GM23338 (cell line): ENCODE measurements around the gene S100B. TPM values are rescaled to one million over a fixed set of nuclear protein-coding genes. Genes with fewer than 3 reads are reported as not detected.

Source experiments
- ATAC-seq: fragments of 200-7000 bp; cut with Tn5 transposase; 3 replicates; pipeline ENCODE4 v1.9.1; 2020
- DNase-seq: peaks from one replicate; pipeline ENCODE4 v3.0.0-alpha.2; 2015; ENCODE audit warnings: low spot score
- H2AFZ ChIP-seq: fragments of 200-600 bp; sonication (generic); 2 replicates; pipeline ENCODE4 v1.8.0; 2016; ENCODE audit warnings: antibody characterized with exemption, mild to moderate bottlenecking, moderate library complexity
- H3F3A ChIP-seq: fragments of 200-600 bp; sonication (generic); replicated peaks from 2 replicates; pipeline ENCODE4 v1.8.0; 2017; ENCODE audit warnings: antibody characterized with exemption, mixed run types, low read depth
- H3K27ac ChIP-seq: fragments of 200-600 bp; sonication (generic); 2 replicates; pipeline ENCODE4 v1.6.1; 2016; ENCODE audit warnings: low read depth
- H3K27me3 ChIP-seq: fragments of 200-600 bp; sonication (generic); 2 replicates; pipeline ENCODE4 v1.8.0; 2016; ENCODE audit warnings: mild to moderate bottlenecking, mixed run types, moderate library complexity; ENCODE audit not compliant: insufficient read depth
- H3K36me3 ChIP-seq: fragments of 200-600 bp; sonication (generic); 2 replicates; pipeline ENCODE4 v1.8.0; 2016; ENCODE audit warnings: mild to moderate bottlenecking; ENCODE audit not compliant: insufficient read depth
- H3K4me1 ChIP-seq: fragments of 200-600 bp; sonication (generic); 2 replicates; pipeline ENCODE4 v1.8.0; 2016; ENCODE audit warnings: mild to moderate bottlenecking, moderate library complexity; ENCODE audit not compliant: insufficient read depth
- H3K4me2 ChIP-seq: fragments of 200-600 bp; sonication (generic); 2 replicates; pipeline ENCODE4 v1.7.1; 2017; ENCODE audit warnings: mixed run types
- H3K4me3 ChIP-seq: fragments of 200-600 bp; sonication (generic); 2 replicates; pipeline ENCODE4 v1.6.1; 2016; ENCODE audit warnings: mixed run types
- H3K79me2 ChIP-seq: fragments of 200-600 bp; sonication (generic); replicated peaks from 2 replicates; pipeline ENCODE4 v1.8.0; 2017; ENCODE audit warnings: mild to moderate bottlenecking; ENCODE audit not compliant: insufficient read depth
- H3K9me2 ChIP-seq: fragments of 200-600 bp; sonication (generic); 2 replicates; pipeline ENCODE4 v1.8.0; 2017; ENCODE audit not compliant: insufficient read depth
- H4K20me1 ChIP-seq: fragments of 200-600 bp; sonication (generic); replicated peaks from 2 replicates; pipeline ENCODE4 v1.8.0; 2017; ENCODE audit warnings: mild to moderate bottlenecking; ENCODE audit not compliant: insufficient read depth
- H3K27ac Mint-ChIP-seq: 2 replicates; pipeline ENCODE4 v1.8.0; 2020; ENCODE audit warnings: inconsistent platforms, mild to moderate bottlenecking, moderate library complexity, mixed read lengths
- H3K27me3 Mint-ChIP-seq: 3 replicates; pipeline ENCODE4 v1.8.0; 2022; ENCODE audit warnings: low read depth, mild to moderate bottlenecking, moderate library complexity, mixed read lengths, inconsistent platforms; ENCODE audit not compliant: insufficient read depth, poor library complexity
- H3K36me3 Mint-ChIP-seq: 3 replicates; pipeline ENCODE4 v1.8.0; 2021; ENCODE audit warnings: low read depth, mild to moderate bottlenecking, inconsistent platforms, moderate library complexity, mixed read lengths
- H3K4me1 Mint-ChIP-seq: 3 replicates; pipeline ENCODE4 v1.8.0; 2020; ENCODE audit warnings: mild to moderate bottlenecking, inconsistent platforms, mixed read lengths
- H3K4me3 Mint-ChIP-seq: 3 replicates; pipeline ENCODE4 v1.8.0; 2021; ENCODE audit warnings: moderate library complexity, mild to moderate bottlenecking, inconsistent platforms, mixed read lengths
- H3K9me3 Mint-ChIP-seq: 3 replicates; pipeline ENCODE4 v1.8.0; 2020; ENCODE audit warnings: moderate library complexity, mild to moderate bottlenecking, inconsistent platforms, mixed read lengths
- CREB1 ChIP-seq: fragments of 250-450 bp; sonication (Bioruptor Pico); IDR thresholded peaks from 2 replicates; pipeline ENCODE4 v1.5.0; 2020; ENCODE audit warnings: low read depth, mild to moderate bottlenecking, moderate library complexity
- EZH2 ChIP-seq: fragments of 200-600 bp; sonication (generic); IDR thresholded peaks from one replicate; pipeline ENCODE4 v1.8.0; 2017; ENCODE audit warnings: antibody characterized with exemption, mild to moderate bottlenecking, low read depth; ENCODE audit not compliant: unreplicated experiment
- EZH2phosphoT487 ChIP-seq: fragments of 200-600 bp; sonication (generic); IDR thresholded peaks from one replicate; pipeline ENCODE4 v1.8.1; 2018; ENCODE audit warnings: antibody characterized with exemption; ENCODE audit not compliant: unreplicated experiment
- JUNB ChIP-seq: IDR thresholded peaks from one replicate; pipeline ENCODE4 v1.6.1; 2016; ENCODE audit warnings: antibody characterized with exemption; ENCODE audit not compliant: unreplicated experiment
- NANOG ChIP-seq: IDR thresholded peaks from 2 replicates; pipeline ENCODE4 v1.6.1; 2016; ENCODE audit warnings: antibody characterized with exemption, borderline replicate concordance
- POLR2AphosphoS5 ChIP-seq: IDR thresholded peaks from 2 replicates; pipeline ENCODE4 v1.6.1; 2016; ENCODE audit warnings: antibody characterized with exemption, low read depth
- STAT1 ChIP-seq: IDR thresholded peaks from one replicate; pipeline ENCODE4 v1.6.1; 2016; ENCODE audit warnings: antibody characterized with exemption; ENCODE audit not compliant: unreplicated experiment
- ZNF114 ChIP-seq: fragments of 250-450 bp; sonication (Bioruptor Pico); IDR thresholded peaks from 2 replicates; pipeline ENCODE4 v1.5.0; 2020; ENCODE audit warnings: mild to moderate bottlenecking, moderate library complexity
- ZNF331 ChIP-seq: fragments of 250-450 bp; sonication (Bioruptor Pico); IDR thresholded peaks from 2 replicates; pipeline ENCODE4 v1.5.0; 2020; ENCODE audit warnings: low read depth, mild to moderate bottlenecking, moderate library complexity
- polyA plus RNA-seq: library from polyadenylated mRNA; unstranded; fragments of >200 nt; fragmentation: Nextera tagmentation; extraction: Ambion mirVana; gene quantifications from 2 replicates; pipeline ENCODE4 v1.2.1, GENCODE V29; 2016
- total RNA-seq: library from RNA; depleted of rRNA; stranded (reverse); fragments of >200 nt; shearing (Covaris generic); gene quantifications from 2 replicates; pipeline ENCODE4 v1.2.3, GENCODE V29; 2014
- TF ChIP-seq, protein P1 (sequence below): IDR thresholded peaks from one replicate; pipeline ENCODE4 v1.6.1; 2018; ENCODE audit warnings: antibody characterized with exemption; ENCODE audit not compliant: unreplicated experiment
- TF ChIP-seq, protein P2 (sequence below), 2 experiments: fragments of 200-600 bp in 1 of 2; sonication (generic) in 1 of 2; conservative IDR thresholded peaks; 2 replicates each; pipeline versions ENCODE4 v1.5.1 to v1.6.1; 2016 to 2017; ENCODE audit warnings: antibody characterized with exemption in 2 of 2, low read depth in 2 of 2, mild to moderate bottlenecking in 2 of 2, moderate library complexity in 1 of 2
- TF ChIP-seq, protein P3 (sequence below): fragments of 250-450 bp; sonication (Bioruptor Pico); IDR thresholded peaks from 2 replicates; pipeline ENCODE4 v1.5.0; 2020; ENCODE audit warnings: mild to moderate bottlenecking, moderate library complexity
- TF ChIP-seq, protein P4 (sequence below): IDR thresholded peaks from 2 replicates; pipeline ENCODE4 v1.6.1; 2016; ENCODE audit warnings: antibody characterized with exemption

S100B gene
- total and polyA plus RNA-seq, 2 experiments from 2014 or later: 0.97 to 1.5 TPM

DNA sequence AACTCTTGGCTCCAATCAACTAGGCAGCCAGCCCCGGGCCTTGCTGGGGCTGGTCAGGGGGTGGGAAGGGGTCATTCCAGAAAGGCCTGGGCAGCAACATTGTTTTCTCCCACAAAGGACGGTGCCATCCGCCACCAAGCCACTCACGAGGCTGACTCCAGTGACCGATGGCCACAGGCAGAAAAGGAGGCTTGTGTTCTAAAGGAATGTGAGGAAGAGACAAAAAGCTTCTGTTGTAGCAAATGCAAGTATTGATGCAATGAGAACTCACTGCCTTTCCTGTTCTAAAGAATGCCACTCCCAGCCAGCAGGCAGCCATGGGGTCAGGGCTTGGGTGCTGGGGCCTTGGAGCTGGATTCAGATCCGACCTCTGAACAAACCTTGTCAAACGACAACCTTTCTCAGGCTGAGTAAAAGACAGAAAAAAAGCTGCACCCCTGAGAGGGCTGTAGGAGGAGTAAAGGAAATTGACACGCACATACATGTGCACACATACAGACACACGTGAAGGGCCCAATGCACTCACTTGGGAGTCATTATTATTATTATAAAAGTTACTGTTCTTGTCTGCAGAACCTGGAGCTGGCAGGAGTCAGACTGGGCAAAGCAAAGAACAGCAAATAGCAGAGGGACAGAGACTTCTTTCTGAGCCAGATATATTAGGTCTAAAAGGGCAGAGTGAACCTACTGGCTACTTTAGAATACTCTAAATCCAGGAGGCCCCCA lies 16.7 kb upstream of the S100B start:
- no peaks in the 10 kb centered on the region for H4K20me1 ChIP-seq
- H3K9me2 ChIP-seq: 0 out of 2 replicates have a peak, but pooled peaks cover 3% of the 10 kb centered on the region
- H3K27ac ChIP-seq: no peak overlapping the region
- Mint-ChIP-seq H3K36me3 (peaks cover 13% of the 10 kb centered on the region; the same call in 2 of the 3 replicates), H3K27ac (no peak overlapping the region), H3K9me3 (peaks cover 17% of the 10 kb centered on the region), H3K4me1 (peaks cover 9% of the 10 kb centered on the region; the same call in 2 of the 3 replicates), H3K27me3 (peaks cover 11% of the 10 kb centered on the region), H3K4me3 (no peak overlapping the region)
- DNase-seq (no peak), ATAC-seq (no peak)
- no peaks in the 10 kb centered on the region for H3K27me3 ChIP-seq
- H3K4me3 ChIP-seq: no peak overlapping the region
- no peaks in the 10 kb centered on the region for H3F3A ChIP-seq
- H3K4me1 ChIP-seq: peaks cover 2% of the 10 kb centered on the region
- H2AFZ ChIP-seq: peak overlapping the region; percentile 48; the same call in 1 of the 2 replicates
- no peaks in the 10 kb centered on the region for H3K36me3 ChIP-seq
- no peaks in the 10 kb centered on the region for H3K79me2 ChIP-seq
- no peak for TF ChIP-seq JUNB
- no peak for TF ChIP-seq ZNF331 (CRISPR knock-in tag)
- no peak for TF ChIP-seq ZNF114 (CRISPR knock-in tag)
- no peak for TF ChIP-seq EZH2
- no peak for TF ChIP-seq POLR2AphosphoS5
- TF ChIP-seq, protein P1, sequence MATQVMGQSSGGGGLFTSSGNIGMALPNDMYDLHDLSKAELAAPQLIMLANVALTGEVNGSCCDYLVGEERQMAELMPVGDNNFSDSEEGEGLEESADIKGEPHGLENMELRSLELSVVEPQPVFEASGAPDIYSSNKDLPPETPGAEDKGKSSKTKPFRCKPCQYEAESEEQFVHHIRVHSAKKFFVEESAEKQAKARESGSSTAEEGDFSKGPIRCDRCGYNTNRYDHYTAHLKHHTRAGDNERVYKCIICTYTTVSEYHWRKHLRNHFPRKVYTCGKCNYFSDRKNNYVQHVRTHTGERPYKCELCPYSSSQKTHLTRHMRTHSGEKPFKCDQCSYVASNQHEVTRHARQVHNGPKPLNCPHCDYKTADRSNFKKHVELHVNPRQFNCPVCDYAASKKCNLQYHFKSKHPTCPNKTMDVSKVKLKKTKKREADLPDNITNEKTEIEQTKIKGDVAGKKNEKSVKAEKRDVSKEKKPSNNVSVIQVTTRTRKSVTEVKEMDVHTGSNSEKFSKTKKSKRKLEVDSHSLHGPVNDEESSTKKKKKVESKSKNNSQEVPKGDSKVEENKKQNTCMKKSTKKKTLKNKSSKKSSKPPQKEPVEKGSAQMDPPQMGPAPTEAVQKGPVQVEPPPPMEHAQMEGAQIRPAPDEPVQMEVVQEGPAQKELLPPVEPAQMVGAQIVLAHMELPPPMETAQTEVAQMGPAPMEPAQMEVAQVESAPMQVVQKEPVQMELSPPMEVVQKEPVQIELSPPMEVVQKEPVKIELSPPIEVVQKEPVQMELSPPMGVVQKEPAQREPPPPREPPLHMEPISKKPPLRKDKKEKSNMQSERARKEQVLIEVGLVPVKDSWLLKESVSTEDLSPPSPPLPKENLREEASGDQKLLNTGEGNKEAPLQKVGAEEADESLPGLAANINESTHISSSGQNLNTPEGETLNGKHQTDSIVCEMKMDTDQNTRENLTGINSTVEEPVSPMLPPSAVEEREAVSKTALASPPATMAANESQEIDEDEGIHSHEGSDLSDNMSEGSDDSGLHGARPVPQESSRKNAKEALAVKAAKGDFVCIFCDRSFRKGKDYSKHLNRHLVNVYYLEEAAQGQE: no peak
- no peak for TF ChIP-seq EZH2phosphoT487
- TF ChIP-seq STAT1: no peak
- no peak for TF ChIP-seq NANOG
- TF ChIP-seq, protein P2, sequence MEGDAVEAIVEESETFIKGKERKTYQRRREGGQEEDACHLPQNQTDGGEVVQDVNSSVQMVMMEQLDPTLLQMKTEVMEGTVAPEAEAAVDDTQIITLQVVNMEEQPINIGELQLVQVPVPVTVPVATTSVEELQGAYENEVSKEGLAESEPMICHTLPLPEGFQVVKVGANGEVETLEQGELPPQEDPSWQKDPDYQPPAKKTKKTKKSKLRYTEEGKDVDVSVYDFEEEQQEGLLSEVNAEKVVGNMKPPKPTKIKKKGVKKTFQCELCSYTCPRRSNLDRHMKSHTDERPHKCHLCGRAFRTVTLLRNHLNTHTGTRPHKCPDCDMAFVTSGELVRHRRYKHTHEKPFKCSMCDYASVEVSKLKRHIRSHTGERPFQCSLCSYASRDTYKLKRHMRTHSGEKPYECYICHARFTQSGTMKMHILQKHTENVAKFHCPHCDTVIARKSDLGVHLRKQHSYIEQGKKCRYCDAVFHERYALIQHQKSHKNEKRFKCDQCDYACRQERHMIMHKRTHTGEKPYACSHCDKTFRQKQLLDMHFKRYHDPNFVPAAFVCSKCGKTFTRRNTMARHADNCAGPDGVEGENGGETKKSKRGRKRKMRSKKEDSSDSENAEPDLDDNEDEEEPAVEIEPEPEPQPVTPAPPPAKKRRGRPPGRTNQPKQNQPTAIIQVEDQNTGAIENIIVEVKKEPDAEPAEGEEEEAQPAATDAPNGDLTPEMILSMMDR (conservative IDR thresholded peaks at IDR 0.05; ENCODE audit: low read depth in 2 of 2): no peak
- TF ChIP-seq, protein P3, sequence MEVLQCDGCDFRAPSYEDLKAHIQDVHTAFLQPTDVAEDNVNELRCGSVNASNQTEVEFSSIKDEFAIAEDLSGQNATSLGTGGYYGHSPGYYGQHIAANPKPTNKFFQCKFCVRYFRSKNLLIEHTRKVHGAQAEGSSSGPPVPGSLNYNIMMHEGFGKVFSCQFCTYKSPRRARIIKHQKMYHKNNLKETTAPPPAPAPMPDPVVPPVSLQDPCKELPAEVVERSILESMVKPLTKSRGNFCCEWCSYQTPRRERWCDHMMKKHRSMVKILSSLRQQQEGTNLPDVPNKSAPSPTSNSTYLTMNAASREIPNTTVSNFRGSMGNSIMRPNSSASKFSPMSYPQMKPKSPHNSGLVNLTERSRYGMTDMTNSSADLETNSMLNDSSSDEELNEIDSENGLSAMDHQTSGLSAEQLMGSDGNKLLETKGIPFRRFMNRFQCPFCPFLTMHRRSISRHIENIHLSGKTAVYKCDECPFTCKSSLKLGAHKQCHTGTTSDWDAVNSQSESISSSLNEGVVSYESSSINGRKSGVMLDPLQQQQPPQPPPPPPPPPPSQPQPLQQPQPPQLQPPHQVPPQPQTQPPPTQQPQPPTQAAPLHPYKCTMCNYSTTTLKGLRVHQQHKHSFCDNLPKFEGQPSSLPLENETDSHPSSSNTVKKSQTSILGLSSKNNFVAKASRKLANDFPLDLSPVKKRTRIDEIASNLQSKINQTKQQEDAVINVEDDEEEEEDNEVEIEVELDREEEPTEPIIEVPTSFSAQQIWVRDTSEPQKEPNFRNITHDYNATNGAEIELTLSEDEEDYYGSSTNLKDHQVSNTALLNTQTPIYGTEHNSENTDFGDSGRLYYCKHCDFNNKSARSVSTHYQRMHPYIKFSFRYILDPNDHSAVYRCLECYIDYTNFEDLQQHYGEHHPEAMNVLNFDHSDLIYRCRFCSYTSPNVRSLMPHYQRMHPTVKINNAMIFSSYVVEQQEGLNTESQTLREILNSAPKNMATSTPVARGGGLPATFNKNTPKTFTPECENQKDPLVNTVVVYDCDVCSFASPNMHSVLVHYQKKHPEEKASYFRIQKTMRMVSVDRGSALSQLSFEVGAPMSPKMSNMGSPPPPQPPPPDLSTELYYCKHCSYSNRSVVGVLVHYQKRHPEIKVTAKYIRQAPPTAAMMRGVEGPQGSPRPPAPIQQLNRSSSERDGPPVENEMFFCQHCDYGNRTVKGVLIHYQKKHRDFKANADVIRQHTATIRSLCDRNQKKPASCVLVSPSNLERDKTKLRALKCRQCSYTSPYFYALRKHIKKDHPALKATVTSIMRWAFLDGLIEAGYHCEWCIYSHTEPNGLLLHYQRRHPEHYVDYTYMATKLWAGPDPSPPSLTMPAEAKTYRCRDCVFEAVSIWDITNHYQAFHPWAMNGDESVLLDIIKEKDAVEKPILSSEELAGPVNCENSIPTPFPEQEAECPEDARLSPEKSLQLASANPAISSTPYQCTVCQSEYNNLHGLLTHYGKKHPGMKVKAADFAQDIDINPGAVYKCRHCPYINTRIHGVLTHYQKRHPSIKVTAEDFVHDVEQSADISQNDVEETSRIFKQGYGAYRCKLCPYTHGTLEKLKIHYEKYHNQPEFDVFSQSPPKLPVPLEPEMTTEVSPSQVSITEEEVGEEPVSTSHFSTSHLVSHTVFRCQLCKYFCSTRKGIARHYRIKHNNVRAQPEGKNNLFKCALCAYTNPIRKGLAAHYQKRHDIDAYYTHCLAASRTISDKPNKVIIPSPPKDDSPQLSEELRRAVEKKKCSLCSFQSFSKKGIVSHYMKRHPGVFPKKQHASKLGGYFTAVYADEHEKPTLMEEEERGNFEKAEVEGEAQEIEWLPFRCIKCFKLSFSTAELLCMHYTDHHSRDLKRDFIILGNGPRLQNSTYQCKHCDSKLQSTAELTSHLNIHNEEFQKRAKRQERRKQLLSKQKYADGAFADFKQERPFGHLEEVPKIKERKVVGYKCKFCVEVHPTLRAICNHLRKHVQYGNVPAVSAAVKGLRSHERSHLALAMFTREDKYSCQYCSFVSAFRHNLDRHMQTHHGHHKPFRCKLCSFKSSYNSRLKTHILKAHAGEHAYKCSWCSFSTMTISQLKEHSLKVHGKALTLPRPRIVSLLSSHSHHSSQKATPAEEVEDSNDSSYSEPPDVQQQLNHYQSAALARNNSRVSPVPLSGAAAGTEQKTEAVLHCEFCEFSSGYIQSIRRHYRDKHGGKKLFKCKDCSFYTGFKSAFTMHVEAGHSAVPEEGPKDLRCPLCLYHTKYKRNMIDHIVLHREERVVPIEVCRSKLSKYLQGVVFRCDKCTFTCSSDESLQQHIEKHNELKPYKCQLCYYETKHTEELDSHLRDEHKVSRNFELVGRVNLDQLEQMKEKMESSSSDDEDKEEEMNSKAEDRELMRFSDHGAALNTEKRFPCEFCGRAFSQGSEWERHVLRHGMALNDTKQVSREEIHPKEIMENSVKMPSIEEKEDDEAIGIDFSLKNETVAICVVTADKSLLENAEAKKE (CRISPR knock-in tag): no peak
- TF ChIP-seq, protein P4, sequence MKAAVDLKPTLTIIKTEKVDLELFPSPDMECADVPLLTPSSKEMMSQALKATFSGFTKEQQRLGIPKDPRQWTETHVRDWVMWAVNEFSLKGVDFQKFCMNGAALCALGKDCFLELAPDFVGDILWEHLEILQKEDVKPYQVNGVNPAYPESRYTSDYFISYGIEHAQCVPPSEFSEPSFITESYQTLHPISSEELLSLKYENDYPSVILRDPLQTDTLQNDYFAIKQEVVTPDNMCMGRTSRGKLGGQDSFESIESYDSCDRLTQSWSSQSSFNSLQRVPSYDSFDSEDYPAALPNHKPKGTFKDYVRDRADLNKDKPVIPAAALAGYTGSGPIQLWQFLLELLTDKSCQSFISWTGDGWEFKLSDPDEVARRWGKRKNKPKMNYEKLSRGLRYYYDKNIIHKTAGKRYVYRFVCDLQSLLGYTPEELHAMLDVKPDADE: no peak
- TF ChIP-seq CREB1 (CRISPR knock-in tag): no peak
- H3K4me2 ChIP-seq: no peak overlapping the region
